Measurements from ENCODE around the gene CHAF1B.

CHAF1B gene

DNA sequence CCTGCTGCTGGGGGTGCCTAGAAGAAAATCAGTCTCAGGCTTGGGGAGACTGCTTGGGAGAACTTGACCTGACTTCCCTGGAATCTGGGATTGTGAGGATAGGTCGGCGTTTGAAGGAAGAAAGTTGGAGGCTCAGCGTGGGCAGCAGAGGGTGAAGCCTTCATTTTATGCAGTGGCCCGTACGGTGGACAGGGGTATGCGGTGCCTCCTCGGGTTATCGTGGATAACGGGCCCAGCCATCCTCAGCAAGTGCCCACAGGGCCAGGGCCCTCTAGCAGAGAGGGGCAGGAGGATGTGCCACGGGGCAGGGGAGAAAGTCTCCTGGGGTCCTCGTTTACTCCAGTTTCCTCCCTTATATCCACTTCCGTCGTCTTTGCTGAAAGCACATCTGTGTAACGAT lies 34.0 kb downstream of the CHAF1B start:
- H3K4me1 ChIP-seq (ENCODE audit: control insufficient read depth, low read depth, low read length), result peaks cover 4% of the 10 kb centered on the region
- H3K27me3 ChIP-seq (ENCODE audit: control insufficient read depth, insufficient read depth, low read length), result no peaks in the 10 kb centered on the region
- no peak overlapping the region for H3K9ac ChIP-seq (ENCODE audit: low read length)
- no peaks in the 10 kb centered on the region for H3K9me3 ChIP-seq (ENCODE audit: control insufficient read depth, low read depth, low read length)
- no peak overlapping the region for H3K4me3 ChIP-seq (ENCODE audit: low read length)
- H3K36me3 ChIP-seq (ENCODE audit: control insufficient read depth, low read depth, low read length), result peaks cover 13% of the 10 kb centered on the region
- no peak overlapping the region for H3K27ac ChIP-seq (ENCODE audit: low read length)

DNA sequence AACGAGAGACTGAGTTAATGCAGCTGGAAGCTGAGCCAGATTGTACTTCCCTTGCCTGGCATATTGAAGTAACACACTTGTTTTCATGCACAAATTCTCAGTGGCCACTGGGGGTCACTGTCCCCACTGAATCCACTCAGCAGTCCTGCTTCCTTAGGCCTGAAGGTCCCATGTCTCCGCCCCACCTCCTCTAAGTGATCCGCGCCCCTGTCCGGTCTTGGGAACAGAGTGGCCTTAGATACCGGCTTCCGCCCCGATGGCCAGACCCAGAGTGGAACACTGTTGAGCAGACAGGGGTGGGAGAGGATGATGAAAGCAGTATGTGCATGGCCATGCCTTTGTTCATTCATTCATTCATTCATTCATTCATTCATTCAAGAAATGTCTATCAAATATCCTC lies 34.8 kb downstream of the CHAF1B start:
- H3K36me3 ChIP-seq (ENCODE audit: control insufficient read depth, low read depth, low read length), result peaks cover 13% of the 10 kb centered on the region
- H3K4me1 ChIP-seq (ENCODE audit: control insufficient read depth, low read depth, low read length), result peaks cover 4% of the 10 kb centered on the region
- no peaks in the 10 kb centered on the region for H3K9me3 ChIP-seq (ENCODE audit: control insufficient read depth, low read depth, low read length)
- H3K27ac ChIP-seq (ENCODE audit: low read length), result no peak overlapping the region
- no peak overlapping the region for H3K4me3 ChIP-seq (ENCODE audit: low read length)
- H3K9ac ChIP-seq (ENCODE audit: low read length), result no peak overlapping the region
- no peaks in the 10 kb centered on the region for H3K27me3 ChIP-seq (ENCODE audit: control insufficient read depth, insufficient read depth, low read length)

DNA sequence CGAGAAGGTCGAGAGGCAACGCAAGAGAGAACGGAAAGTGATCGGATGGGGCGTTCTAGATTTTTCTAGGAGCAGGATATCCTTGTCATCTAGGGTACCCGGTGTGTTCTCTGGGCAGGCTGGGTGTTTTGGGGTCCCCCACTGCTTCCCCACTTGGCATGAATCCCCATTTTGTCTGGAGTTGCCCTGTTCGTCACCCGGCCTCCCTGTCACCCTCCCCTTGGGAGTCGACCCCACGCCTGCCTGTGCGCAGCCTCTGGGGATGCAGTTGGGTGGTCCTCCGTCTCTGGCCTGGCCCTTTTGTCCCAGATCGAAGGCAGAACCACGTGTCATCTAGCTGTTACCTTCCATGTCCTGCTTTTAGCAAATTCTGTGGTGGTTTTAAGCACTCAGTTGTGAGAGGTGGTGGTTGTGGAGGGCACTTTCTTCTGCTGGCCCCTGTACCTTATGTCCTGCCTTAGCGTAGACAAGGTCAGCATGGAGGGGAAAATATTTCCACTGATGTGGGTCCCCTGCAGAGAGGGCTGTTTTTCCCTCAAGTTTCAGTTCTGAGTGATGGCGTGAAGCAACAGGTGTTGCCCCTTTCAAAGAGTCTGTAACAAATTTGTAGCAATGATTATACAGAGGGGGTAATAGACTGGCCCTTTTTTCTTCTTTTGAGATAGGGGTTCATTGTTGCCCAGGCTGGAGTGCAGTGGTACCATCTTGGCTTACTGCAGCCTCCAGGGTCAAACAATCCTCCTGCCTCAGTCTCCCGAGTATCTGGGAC lies 35.6 kb downstream of the CHAF1B start:
- H3K9ac ChIP-seq (ENCODE audit: low read length), result no peak overlapping the region
- no peak overlapping the region for H3K4me3 ChIP-seq (ENCODE audit: low read length)
- H3K27me3 ChIP-seq (ENCODE audit: control insufficient read depth, insufficient read depth, low read length), result no peaks in the 10 kb centered on the region
- H3K4me1 ChIP-seq (ENCODE audit: control insufficient read depth, low read depth, low read length), result peaks cover 3% of the 10 kb centered on the region
- H3K27ac ChIP-seq (ENCODE audit: low read length), result no peak overlapping the region
- H3K9me3 ChIP-seq (ENCODE audit: control insufficient read depth, low read depth, low read length), result no peaks in the 10 kb centered on the region
- peaks cover 13% of the 10 kb centered on the region for H3K36me3 ChIP-seq (ENCODE audit: control insufficient read depth, low read depth, low read length)

DNA sequence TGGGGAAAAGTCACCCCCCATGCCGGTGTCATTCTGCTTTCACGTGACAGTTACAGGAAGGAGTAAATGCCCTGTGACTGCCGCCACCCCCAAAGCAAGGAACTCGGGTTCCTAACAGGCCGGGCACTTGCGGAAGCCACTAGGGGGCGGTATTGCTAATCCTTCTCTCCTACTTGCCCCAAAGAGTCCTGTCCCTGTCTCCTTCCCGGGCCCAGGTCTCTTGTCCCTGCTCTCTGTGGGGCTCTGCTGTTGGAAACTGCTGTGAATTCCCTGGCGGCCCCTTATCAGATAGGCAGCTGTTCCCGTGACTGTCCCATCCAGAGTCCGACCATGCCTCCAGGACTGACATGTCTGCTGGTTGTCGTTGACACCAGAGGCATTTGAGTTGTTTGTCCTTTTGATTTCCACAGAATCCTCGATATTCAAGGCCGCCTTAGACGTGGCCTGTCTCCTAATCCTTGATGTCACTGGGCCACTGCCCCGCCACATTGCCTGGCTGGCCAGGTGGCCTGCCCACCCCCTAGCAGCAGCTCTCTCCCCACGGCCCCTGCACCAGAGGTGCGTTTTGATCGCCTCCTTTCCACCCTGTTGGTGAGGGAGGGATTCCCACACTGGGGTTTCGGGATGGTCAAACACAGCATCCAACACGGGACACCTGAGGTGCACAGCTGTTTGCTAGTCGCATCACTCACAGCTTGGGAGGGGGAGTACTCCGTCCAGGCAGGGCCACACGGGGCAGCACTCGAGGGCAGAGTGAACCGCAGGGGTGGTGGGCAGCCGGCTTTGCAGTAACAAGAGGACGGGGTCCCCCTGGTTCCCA lies 37.3 kb downstream of the CHAF1B start:
- peaks cover 3% of the 10 kb centered on the region for H3K4me1 ChIP-seq (ENCODE audit: control insufficient read depth, low read depth, low read length)
- H3K27ac ChIP-seq (ENCODE audit: low read length), result no peak overlapping the region
- H3K9ac ChIP-seq (ENCODE audit: low read length), result no peak overlapping the region

DNA sequence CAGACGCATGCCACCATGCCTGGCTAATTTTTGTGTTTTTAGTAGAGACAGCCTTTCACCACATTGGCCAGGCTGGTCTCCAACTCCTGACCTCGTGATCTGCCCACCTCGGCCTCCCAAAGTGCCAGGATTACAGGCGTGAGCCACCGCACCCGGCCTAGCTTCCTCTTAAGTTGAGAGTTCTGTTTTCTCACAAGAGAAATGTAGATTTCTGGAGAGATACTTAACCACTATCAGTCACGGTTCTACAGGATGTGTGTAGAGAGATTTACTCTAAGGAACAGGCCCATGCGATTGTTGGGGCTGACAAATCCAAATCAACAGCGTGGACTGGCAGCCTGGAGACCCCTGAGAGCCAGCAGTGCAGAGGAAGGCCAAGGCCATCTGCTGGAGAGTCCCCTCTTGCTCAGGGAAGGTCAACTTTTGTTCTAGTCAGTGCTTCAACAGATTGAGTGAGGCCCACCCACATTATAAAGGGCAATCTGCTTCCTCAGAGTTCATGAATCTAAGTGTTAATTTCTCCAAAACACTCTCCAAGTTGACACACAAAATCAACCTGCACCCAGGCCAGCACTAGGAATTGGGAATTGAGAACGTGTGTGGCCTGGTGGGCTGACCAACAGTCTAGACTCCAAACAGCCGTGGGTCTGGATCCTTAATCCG lies 38.7 kb downstream of the CHAF1B start:
- Histone ChIP-seq H3K9me3 (ENCODE audit: control insufficient read depth, low read depth, low read length) (no peaks in the 10 kb centered on the region), H3K4me1 (ENCODE audit: control insufficient read depth, low read depth, low read length) (peaks cover 3% of the 10 kb centered on the region), H3K4me3 (ENCODE audit: low read length) (no peak overlapping the region), H3K9ac (ENCODE audit: low read length) (no peak overlapping the region), H3K27me3 (ENCODE audit: control insufficient read depth, insufficient read depth, low read length) (no peaks in the 10 kb centered on the region), H3K36me3 (ENCODE audit: control insufficient read depth, low read depth, low read length) (no peaks in the 10 kb centered on the region), H3K27ac (ENCODE audit: low read length) (no peak overlapping the region)

More for the DNA sequence above, 37.3 kb downstream of the CHAF1B start:
- Histone ChIP-seq H3K36me3 (ENCODE audit: control insufficient read depth, low read depth, low read length) (peaks cover 3% of the 10 kb centered on the region), H3K27me3 (ENCODE audit: control insufficient read depth, insufficient read depth, low read length) (no peaks in the 10 kb centered on the region), H3K9me3 (ENCODE audit: control insufficient read depth, low read depth, low read length) (no peaks in the 10 kb centered on the region), H3K4me3 (ENCODE audit: low read length) (no peak overlapping the region)

DNA sequence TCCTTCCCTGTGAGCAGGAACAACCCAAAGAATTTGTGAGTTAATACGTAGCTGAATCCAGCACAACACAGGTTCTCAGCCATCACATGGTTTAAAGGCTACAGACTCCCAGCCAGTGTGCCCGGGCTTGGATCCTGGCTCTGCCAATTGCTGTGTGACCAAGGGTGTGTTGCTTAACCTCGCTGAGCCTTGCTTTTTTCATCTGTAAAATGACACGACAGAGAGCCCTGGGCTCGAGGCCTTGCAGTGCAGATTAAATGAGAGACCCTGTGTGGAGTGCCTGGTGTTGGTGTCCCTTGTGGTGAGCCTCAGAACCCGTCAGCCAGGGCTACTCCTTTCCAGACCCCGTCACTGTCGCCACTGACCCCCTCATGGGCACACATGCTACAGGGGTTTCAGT lies 39.4 kb downstream of the CHAF1B start:
- H3K9ac ChIP-seq (ENCODE audit: low read length), result no peak overlapping the region
- peaks cover 3% of the 10 kb centered on the region for H3K4me1 ChIP-seq (ENCODE audit: control insufficient read depth, low read depth, low read length)
- H3K27me3 ChIP-seq (ENCODE audit: control insufficient read depth, insufficient read depth, low read length), result no peaks in the 10 kb centered on the region
- H3K27ac ChIP-seq (ENCODE audit: low read length), result no peak overlapping the region
- no peaks in the 10 kb centered on the region for H3K36me3 ChIP-seq (ENCODE audit: control insufficient read depth, low read depth, low read length)
- no peak overlapping the region for H3K4me3 ChIP-seq (ENCODE audit: low read length)
- H3K9me3 ChIP-seq (ENCODE audit: control insufficient read depth, low read depth, low read length), result no peaks in the 10 kb centered on the region

DNA sequence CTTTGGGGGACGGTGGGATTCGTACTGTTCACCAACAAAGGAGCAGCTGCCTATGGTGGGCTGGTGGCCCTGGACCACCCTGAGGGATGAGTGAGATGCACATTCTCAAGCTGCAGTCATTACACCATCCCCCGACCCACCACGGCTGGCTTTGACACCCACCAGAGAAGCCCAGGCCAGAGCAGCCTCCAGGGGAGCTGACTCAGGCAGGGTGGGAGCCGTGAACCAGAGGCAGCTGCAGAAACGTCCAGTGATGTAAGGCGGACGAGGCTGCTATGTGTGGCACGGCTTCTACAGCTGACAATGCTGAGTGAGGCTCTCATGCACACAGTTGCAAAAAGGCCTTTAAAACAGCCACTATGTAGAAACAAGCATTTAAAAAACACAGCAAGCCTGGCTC lies 40.1 kb downstream of the CHAF1B start:
- no peaks in the 10 kb centered on the region for H3K9me3 ChIP-seq (ENCODE audit: control insufficient read depth, low read depth, low read length)
- H3K4me1 ChIP-seq (ENCODE audit: control insufficient read depth, low read depth, low read length), result peaks cover 6% of the 10 kb centered on the region
- no peak overlapping the region for H3K4me3 ChIP-seq (ENCODE audit: low read length)
- no peak overlapping the region for H3K9ac ChIP-seq (ENCODE audit: low read length)
- no peaks in the 10 kb centered on the region for H3K36me3 ChIP-seq (ENCODE audit: control insufficient read depth, low read depth, low read length)
- H3K27ac ChIP-seq (ENCODE audit: low read length), result no peak overlapping the region
- no peaks in the 10 kb centered on the region for H3K27me3 ChIP-seq (ENCODE audit: control insufficient read depth, insufficient read depth, low read length)

DNA sequence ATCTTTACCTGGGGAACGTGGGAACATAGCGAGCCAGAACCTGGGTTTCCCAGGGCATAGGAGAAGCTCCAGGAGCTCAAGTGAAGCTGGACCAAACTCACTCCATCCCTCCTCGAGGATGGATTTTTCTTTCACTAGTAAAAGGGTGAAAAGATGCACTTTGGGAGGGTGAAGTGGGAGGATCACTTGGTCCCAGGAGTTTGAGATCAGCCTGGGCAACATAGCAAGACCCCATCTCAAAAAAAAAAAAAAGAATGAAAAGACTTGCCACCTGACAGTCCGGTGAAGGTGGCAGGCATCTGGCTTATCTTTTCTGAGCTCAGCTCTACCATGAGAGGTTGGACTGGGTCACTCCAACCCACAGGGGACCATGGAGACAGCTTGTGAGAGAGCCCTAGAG lies 42.3 kb downstream of the CHAF1B start:
- Histone ChIP-seq H3K9ac (ENCODE audit: low read length) (no peak overlapping the region), H3K27ac (ENCODE audit: low read length) (no peak overlapping the region), H3K9me3 (ENCODE audit: control insufficient read depth, low read depth, low read length) (no peaks in the 10 kb centered on the region), H3K4me3 (ENCODE audit: low read length) (no peak overlapping the region), H3K27me3 (ENCODE audit: control insufficient read depth, insufficient read depth, low read length) (no peaks in the 10 kb centered on the region), H3K36me3 (ENCODE audit: control insufficient read depth, low read depth, low read length) (no peaks in the 10 kb centered on the region), H3K4me1 (ENCODE audit: control insufficient read depth, low read depth, low read length) (peaks cover 7% of the 10 kb centered on the region)

DNA sequence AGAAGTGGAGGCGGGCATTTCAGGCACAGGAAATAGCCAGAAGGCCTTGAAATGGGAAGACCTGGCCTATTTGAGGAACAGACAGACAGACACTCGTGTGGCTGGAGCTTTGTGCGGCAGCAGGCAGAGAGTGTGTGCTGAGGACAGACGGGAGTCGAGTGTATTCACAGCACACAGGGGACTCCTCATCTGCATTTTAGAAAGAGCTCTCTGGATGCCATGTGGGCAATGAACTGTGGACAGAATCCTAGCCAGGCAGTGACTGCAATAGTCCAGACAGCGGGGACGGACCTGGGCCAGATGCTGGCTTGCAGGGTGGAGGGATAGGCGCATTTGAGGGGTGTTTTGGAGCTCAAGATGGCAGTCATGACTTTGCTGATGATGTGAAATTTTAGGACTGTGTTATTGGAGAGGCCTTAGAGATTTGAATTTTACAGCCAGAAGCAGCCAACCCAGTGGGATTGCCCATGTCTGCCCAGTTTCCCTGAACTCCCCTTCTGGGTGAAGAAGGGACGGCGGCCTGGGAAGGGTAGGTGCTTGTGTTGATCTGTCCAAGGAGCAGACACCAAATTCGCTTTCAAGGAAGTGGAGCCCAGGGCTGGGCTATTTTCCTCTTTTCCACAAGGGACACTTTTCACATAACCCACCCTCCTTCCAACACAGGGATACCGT lies 43.7 kb downstream of the CHAF1B start:
- H3K36me3 ChIP-seq (ENCODE audit: control insufficient read depth, low read depth, low read length), result no peaks in the 10 kb centered on the region
- H3K27ac ChIP-seq (ENCODE audit: low read length), result no peak overlapping the region
- H3K4me1 ChIP-seq (ENCODE audit: control insufficient read depth, low read depth, low read length), result peaks cover 7% of the 10 kb centered on the region
- H3K9ac ChIP-seq (ENCODE audit: low read length), result no peak overlapping the region
- H3K27me3 ChIP-seq (ENCODE audit: control insufficient read depth, insufficient read depth, low read length), result no peaks in the 10 kb centered on the region
- no peak overlapping the region for H3K4me3 ChIP-seq (ENCODE audit: low read length)
- no peaks in the 10 kb centered on the region for H3K9me3 ChIP-seq (ENCODE audit: control insufficient read depth, low read depth, low read length)

DNA sequence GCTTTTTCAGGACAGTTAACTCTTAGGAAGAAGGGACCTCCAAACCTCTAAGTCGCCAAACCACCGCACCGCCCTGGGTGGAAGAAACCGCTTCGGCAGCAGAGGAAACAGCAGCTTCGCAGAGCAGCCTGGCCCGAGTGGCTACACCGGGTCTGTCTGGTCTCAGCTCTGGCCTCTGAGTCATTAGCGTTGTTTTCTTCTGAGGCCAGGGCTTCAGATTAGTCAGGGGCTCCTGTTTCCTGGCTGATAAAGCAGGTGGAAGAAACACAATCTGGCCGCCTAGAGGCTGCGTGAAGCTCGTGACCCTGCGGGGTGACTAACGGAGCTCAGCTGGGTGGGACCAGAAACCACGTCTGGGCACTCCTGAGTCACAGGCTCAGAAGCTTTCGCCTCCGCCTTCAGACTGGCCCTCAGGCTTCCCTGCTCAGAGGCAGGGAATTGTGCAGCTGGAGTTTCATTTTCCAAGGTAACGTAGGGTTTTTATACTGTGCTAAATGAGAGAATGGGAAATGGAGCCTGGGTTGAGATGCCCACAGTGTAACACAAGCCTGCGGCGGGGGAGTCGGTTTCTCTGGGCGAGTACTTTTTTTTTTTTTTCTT lies 44.9 kb downstream of the CHAF1B start:
- peaks cover 5% of the 10 kb centered on the region for H3K4me1 ChIP-seq (ENCODE audit: control insufficient read depth, low read depth, low read length)
- no peak overlapping the region for H3K4me3 ChIP-seq (ENCODE audit: low read length)
- no peak overlapping the region for H3K9ac ChIP-seq (ENCODE audit: low read length)
- no peaks in the 10 kb centered on the region for H3K36me3 ChIP-seq (ENCODE audit: control insufficient read depth, low read depth, low read length)
- H3K9me3 ChIP-seq (ENCODE audit: control insufficient read depth, low read depth, low read length), result no peaks in the 10 kb centered on the region
- H3K27ac ChIP-seq (ENCODE audit: low read length), result no peak overlapping the region
- no peaks in the 10 kb centered on the region for H3K27me3 ChIP-seq (ENCODE audit: control insufficient read depth, insufficient read depth, low read length)

DNA sequence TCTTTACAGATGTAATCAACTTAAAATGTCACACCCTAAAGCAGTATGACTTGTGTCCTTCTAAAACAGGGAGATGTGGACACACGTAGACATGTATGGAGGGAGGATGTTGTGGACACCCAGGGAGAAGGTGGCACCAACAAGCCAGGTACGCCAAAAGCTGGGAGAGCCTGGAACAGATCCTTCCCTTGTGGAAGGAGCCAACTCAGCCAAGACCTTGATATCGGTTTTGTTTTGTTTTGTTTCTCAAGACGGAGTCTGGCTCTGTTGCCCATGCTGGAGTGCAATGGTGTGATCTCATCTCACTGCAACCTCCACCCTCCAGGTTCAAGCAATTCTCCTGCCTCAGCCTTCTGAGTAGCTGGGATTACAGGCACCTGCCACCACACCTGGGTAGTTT lies 45.6 kb downstream of the CHAF1B start:
- Histone ChIP-seq H3K9me3 (ENCODE audit: control insufficient read depth, low read depth, low read length) (no peaks in the 10 kb centered on the region), H3K36me3 (ENCODE audit: control insufficient read depth, low read depth, low read length) (no peaks in the 10 kb centered on the region), H3K27ac (ENCODE audit: low read length) (no peak overlapping the region), H3K4me3 (ENCODE audit: low read length) (no peak overlapping the region), H3K27me3 (ENCODE audit: control insufficient read depth, insufficient read depth, low read length) (no peaks in the 10 kb centered on the region), H3K4me1 (ENCODE audit: control insufficient read depth, low read depth, low read length) (peaks cover 5% of the 10 kb centered on the region), H3K9ac (ENCODE audit: low read length) (no peak overlapping the region)
